ENCODE data around the gene PSMD12.

The PSMD12 gene

DNA sequence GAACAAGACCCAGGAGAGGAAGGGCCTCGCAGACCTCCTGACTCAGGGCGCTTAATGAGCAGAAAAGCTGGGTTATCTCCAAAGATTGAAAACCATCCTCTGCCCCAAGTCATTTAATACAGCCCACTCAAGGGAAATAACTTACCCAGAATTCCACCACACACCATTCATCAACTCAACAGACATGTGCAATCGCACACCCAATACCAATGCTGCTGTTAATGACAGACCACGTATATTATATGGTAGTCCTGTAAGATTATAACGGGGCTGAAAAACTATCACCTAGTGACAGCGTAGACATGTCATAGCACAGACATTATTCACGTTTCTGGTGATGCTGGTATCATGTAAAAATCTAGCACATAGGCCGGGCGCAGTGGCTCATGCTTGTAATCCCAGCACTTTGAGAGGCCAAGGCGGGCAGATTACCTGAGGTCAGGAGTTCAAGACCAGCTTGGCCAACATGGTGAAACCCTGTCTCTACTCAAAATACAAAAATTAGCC lies 68.9 kb downstream of the PSMD12 start:
- no peak for DNase-seq

DNA sequence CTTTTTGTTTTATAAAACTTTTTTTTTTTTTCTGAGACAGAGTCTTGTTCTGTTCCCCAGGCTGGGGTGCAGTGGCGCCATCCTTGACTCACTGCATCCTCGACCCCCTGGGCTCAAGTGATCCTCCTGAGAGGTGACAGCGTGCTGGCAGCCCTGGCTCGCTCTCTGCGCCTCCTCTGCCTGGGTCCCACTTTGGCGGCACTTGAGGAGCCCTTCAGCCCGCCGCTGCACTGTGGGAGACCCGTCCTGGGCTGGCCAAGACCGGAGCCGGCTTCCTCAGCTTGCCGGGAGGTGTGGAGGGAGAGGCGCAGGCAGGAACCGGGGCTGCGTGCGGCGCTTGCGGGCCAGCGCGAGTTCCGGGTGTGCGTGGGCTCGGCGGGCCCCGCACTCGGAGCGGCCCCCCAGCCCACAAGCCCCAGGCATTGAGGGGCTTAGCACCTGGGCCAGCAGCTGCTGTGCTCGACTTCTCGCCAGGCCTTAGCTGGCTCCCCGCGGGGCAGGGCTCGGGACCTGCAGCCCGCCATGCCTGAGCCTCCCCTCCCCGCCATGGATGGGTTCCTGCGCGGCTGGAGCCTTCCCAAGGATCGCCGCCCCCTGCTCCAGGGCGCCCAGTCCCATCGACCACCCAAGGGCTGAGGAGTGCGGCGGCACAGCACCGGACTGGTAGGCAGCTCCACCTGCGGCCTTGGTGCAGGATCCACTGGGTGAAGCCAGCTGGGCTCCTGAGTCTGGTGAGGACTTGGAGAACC lies 71.8 kb downstream of the PSMD12 start:
- no peak for DNase-seq

DNA sequence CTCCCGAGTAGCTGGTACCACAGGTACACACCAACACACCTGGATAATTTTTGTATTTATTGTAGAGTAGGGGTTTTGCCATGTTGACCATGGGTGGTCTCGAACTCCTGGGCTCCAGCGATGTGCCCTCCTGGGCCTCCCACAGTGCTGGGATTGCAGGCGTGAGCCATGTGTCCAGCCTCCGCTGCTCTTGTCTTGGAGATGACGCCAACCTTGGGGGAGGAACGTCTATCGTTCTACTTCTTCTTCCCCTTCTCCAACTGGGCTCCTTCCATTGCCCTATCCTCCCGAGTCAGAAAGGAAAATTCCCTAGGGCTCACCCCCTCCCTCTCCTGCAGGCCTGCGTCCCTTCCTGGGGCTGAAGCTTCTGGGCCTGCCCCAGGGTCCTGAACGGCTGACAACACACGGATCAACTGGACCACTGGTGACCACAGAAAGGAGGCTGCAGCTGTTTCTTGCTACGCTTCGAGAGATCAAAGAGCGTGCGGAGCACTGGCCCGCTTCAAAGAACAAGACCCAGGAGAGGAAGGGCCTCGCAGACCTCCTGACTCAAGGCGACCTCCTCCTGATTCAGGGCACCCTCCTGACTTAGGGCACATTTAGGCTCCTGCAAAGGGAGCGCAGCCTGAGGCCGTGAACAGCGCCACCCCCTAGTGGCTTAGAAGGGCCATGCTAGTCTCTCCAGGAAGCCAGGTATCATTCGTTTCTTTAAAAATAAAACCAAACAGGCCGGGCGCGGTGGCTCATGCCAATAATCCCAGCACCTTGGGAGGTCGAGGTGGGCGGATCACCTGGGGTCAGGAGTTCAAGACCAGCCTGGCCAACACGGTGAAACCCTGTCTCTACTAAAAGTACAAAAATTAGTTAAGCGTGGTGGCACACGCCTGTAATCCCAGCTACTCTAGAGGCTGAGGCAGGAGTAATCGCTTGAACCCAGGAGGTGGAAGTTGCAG lies 72.8 kb downstream of the PSMD12 start:
- DNase-seq, result peak; percentile 86

GRCh38 chr17:67290711-67291291 lies 75.6 kb downstream of the PSMD12 start:
- no peak for DNase-seq

GRCh38 chr17:67290244-67290643 lies 76.1 kb downstream of the PSMD12 start:
- no peak for DNase-seq

- DNase-seq, result no peak
Observed at GRCh38 chr17:67289181-67289876, 77.0 kb downstream of the PSMD12 start.
